HG02973 (cell line): Measurements from ENCODE around the gene FBP1.

ENCODE experiments used
- ATAC-seq: cut with Tn5 transposase; IDR thresholded peaks from one replicate; pipeline ENCODE4 v1.9.1; 2021; ENCODE audit warnings: moderate library complexity; ENCODE audit not compliant: unreplicated experiment

The FBP1 gene

DNA sequence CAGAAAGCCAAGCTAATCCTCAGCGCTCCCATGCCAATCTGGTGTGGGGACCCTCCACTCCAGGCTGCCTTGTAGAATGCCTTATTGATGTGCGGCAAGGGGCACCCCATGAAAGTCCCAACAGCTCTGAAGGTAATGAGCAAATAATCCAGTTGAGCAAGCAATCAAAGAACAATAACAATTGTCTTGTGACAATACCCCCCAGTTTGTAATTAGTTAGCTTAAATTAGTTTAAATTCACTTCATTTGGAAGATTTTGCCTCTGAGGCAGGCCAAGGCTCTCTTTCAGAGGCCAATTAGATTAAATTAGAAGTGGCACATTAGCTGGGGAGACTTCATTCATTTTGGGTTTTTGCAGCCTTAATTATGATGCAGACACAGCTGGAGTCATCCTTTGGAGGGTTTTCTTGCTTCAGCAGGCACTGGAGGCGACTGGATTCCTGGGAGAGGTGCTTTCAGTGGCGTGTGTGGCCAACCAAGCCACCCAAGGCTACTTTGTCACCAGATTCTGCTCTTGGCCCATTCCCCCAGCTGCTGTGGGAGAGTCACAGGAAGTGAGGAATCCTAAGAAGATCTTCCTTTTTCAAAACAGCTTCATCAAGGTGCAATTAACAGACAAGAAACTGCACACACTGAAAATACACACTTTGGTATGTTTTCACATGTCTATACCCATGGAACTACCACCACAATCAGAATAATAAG is 17.9 kb upstream of the FBP1 start:
- no peak for ATAC-seq

DNA sequence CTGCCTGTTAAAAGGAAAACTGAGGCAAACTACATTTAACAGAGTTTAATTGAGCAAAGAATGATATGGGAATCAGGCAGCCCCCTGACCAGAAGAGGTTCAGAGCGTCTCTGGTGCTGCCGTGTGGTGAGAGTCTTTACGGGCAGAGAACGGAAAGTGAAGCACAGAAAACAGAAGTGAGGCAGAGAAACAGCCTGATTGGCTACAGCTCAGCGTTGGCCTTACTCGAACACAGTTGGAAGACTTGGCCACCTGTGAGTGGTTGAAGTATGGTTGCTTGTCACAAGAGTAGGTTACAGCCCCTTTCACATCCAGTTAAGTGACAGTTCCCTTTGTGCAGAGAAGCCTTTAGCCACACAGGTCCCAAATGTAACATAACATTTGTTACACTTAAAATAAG is 16.9 kb upstream of the FBP1 start:
- peak; percentile 97 for ATAC-seq

DNA sequence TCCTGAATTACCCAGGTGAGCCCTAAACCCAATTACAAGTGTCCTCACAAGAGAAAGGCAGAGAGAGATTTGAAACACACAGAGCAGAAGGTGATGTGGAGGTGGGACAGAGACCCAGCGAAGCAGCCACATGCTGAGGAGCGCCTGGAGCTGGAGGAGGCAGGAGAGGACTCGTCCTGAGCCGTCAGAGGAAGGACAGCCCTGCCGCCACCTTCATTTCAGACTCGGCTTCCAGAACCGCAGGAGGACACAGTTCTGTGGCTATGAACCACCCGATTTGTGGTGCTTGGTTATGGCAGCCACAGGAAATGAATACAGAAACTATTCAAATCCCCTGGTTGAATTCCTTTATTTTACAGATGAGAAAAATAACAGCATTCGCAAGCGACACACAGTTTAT is 16.4 kb upstream of the FBP1 start:
- ATAC-seq: no peak

DNA sequence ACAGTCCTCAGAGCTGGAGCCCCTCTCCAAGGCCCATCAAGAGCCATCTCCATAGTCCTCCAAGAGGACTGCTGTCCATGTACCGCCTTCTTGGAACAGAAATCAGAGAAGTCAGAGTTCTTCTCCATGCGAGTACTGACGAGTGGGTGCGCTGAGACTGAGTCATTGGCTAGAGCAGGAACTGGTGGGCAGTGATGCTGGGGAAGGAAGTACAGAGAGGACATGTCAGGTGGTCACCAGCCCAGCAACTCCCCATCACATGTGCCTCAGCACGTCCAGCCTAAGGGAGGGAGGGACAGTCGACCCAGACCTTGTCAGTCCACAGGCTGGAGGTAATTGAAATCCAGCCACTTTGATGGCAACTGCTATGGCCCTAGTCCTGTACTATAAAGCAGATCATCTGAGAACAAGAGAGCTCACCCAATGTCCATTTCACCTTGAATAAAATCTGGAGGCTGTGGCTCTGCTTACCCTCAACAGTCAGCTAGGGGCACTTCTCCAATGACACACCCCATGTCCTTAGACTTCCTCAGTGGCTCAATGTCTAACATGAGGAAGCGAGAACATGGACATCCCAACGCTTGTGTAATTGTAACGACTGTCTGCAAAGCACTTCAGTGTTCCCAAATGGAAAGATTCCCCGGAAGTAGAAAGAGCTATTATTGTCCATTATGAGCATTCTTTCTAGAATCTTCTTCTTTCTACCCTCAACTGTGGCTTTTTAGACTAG is 15.0 kb upstream of the FBP1 start:
- ATAC-seq: no peak

DNA sequence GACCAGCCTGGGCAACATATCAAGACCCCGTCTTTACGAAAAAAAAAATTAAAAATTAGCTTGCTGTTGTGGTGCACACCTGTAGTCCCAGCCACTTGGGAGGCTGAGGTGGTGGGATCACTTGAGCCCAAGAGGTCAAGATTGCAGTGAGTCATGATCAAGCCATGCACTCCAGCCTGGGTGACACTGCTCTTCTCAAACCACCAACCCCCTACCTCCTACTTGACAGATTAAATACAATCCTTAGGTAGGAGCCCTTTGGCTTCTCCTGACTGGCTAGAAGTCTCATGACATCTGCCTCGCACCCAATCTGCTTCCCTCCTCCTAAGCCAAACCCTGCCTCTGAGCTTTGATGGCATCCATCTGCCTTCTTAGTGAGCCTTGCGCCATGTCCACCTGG is 11.6 kb upstream of the FBP1 start:
- no peak for ATAC-seq

DNA sequence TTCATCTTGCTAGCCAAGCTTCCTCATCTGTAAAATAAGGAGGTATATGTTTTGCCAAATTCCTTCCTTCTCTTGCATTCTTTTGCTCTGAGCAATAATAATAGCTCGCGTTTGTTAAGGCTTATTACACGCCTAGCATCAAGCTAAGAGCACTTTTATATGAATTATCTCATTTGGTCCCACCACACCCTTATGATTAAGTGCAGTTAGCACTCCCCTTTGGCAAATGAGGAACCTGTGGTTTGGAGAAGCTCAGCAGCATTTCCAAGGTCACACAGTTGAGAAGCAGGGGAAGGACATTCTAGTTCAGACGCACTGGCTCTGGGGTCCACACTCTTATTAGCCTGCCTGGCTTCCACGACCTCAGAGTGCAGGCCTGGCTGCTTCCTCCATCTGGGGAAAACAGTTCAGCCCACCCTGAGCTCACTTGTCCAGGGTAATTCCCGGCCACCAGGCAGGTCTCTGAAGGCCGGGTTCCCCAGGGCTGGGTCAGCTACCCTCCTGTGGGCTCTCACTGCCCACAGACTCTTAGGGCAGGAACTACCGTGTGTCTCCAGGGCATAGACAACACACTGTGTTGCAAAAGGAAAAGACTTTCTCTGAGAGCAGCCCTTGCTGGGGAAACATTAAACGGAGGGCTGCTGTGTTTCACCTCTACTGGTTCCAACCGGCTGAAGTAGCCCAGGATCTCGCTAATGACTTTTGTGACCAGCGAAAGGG is 9.9 kb upstream of the FBP1 start:
- no peak for ATAC-seq

DNA sequence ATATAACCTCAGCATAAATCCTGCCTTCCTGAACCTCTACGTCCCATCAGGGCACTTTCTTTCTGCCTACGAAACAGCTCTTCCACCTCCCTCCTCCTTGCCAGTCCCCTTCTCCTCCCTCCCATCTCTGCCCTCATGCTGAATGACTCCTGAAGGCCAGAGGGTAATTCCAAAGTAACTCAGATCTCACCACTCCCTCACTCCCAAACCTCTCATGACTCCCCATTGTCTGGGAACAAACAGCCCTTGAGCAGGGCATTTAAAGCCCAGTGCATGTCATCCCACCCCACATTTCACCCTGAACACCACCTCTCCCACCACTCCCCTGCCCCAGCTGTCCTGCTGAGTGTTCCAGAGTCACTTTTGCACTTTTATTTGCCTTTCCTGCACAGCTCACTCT is 8.9 kb upstream of the FBP1 start:
- no peak for ATAC-seq

DNA sequence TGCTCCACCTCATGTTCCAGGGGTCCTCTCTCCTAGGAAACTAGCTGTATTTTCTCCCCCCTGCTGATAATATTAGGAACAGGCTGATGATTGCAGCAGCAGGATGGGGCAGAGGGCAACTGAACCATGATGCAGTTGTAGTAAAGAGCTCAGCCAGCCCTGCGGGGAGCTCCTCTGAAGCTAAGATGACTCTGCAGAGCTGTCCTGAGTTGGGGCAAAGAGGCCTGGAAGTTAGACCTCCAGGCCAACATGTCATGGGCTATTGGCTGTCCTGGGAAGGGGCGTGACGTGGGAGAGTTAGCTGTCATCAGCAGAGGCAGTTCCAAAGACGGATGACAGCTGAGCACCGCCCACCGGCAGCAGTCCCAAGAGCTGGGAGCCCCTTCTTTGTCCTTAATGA is 6.6 kb upstream of the FBP1 start:
- no peak for ATAC-seq

DNA sequence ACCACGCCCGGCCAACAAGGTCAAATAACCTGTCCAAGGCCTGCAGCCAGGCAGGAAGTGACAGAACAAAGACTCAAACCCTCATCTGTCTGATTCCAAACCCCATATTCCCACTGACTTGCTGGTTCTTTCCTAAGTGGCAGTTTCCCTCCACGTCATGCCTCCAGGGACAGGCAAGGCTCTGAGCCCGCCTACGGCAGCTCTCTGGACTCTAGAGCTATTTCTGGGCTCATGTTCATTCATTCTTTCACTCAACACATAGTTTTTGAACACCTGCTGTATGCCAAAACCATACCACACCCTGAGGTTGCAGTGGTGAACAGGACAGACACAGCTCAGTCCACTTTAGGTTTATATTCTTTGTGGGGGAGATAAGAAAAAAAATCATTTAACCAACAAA is 5.2 kb upstream of the FBP1 start:
- no peak for ATAC-seq

DNA sequence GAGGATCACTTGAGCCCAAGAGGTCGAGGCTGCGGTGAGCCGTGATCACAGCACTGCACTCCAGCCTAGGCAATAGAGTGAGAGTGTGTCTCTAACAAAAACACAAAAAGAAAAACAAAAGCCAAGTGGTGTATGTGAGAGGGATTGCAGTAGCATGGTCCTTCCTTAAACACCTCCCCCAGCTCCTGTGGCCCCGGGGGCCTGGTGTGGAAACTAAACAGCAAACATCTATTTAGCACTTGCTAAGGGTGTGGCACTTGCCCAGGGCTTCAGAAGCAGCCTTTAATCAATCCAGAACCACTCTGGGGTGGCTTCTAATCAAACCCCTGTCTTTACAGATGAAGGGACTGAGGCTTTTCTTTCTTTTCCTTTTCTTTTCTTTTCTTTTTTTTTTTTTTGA is 4.4 kb upstream of the FBP1 start:
- no peak for ATAC-seq

DNA sequence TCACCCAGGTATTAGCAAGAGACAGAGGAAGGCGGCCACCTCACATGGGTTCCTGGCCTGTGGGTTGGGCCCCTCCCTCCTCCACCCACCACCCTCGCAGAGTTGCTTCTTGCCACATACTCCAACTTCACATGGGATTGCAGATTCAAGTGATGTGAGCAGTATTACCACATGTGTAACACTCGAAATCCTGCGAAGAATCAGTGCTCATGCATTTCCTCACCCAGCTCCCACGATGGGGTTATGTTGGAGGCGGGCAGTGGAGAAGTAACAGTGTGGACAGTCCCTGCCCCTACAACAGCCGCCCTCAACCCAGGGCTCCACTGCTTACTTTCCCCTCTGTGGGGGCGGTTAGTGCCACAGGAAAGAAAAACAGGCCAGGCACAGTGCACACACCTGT is 3.9 kb upstream of the FBP1 start:
- ATAC-seq: no peak

DNA sequence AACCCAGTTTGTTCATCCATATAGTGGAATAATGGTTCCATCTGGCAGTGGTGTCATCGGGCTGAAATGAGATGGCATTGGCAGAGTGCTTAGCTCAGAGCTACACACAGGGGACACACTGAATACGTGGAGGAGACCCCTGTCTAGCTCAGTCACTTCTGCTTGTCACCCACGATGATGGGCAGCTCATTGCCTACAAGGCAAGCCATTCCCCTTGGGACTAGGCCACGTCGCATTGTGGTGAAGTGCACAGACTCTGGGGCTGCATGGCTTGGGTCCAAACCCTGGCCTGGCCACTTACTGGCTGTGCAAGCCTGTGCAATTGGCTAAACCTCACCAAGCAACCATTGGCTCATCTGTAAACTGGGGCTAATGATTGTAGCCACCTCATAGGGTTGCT is 3.2 kb upstream of the FBP1 start:
- no peak for ATAC-seq

DNA sequence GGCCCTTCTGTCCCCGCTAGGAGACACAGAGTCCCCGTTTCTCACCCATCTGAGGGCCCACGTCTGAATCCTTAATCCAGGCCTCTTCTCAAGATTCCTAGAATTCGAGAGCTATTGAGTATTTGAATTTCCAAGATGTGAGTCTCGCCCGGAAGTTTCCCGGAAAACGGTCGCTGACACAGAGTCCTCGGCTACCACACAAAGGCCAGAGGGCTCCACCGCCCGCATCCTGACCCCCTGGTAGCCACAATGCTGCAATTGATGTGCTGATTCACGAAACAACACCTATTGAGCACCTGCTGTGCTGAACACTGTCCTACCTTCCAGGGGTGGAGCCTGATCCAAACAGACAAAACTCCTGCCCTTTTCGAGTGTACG is 670 bp upstream of the FBP1 start:
- no peak for ATAC-seq

DNA sequence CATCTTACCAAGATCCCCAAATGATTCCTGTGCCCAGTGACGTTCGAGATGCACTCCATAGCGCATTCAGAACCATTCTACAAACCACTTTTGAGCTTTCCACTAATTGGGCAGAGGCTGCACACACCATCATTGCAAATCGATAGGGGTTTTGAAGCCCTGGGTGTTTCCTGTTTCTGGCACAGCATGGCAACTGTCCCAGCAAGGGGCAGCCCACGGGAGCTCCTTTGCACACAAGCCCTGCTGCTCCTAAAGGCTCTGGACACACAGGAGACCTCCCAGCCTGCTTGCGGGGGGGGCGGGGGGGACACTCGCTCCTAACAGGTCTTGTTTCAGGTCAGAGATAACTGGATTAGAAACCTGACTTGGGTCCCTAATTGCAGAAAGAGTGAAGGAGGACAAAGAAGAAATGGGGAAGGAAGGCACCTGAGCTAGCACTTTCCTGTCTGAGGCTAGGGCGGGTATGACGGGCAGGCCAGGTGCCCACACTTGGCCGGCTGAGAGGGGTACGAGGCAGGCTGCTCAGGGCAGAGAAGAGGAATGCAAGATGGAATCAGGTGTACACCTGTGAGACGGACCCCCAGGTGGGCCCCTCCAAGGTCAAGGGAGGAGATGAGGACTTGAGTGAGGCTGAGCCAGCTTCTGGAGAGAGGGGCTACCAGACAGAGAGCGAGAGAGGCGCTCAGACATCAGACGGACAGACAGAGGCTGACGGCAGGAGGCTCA is 820 bp downstream of the FBP1 start:
- ATAC-seq: no peak

DNA sequence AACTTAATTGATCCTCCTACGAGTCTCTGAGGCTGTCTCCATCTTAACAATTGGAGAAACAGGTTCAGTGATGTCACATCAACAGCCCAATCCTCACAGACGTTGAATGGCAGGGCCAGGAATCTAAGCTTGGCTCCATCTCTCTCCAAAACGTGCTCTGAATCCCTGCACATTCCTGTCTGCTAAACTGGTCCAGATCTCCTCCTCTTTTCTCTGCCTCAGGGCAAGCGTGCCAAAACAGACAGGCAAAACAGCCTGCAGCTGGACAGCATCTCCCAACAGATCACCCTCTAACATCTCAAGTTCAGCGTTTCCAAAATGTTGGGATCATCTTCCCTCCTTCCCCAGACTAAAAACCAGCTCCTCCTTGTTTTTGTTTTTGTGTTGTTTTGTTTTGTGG is 6.6 kb downstream of the FBP1 start:
- ATAC-seq: no peak

DNA sequence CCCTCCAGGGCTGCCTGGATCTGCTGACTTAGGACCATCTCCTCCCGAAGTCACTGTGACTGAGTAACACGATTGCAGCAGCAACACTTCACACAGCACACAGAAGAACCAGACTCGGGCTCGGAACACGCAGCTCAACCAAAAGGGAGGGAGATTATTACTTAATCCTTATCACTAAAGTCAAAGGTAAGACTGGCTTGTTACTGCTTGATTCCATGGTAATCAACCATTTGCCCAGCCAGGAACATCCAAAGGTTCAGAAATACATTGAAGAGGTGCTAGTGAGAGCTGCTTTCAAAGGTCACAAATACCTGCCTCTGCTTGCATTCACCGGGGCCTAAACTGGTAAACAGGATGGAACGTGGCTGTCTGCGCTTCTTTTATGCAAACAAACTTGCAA is 7.7 kb downstream of the FBP1 start:
- ATAC-seq: no peak

DNA sequence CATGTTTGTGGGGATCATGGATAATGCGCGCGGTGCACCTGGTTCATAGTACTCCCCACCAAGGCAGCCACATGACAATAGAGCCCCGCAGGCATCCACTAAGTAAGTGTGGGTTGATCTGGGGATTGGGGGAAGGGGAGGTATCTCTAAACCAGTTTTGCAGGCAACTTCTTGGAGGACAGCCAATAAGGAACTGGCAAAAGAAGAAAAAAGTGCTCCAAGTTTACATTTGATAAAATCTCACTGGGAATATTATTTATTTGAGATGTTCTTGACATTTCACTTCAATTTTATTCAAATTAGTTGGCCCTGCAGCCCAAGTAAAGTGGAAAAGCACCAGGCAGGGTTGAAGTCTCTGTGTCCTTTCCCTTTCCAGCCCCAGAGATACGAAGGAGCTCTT is 8.5 kb downstream of the FBP1 start:
- no peak for ATAC-seq

DNA sequence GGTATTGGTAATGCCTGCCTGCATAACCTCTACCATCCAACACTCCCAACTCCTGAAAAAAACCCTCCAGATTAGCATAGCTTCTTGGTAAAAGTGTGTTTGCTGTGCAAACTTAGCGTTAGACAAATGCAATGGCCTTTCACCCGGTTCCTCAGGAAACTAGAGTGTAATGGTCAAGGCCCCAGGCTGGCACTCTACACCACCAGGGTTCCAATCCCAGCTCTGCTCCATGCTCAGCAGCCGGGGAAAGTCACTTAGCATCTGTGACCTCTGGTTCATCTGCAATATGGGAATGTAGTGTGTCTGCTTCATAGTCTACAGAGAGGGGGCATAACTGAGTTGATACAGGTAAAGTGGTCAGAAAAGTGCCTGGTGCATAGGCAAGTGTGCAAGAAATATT is 9.0 kb downstream of the FBP1 start:
- no peak for ATAC-seq

DNA sequence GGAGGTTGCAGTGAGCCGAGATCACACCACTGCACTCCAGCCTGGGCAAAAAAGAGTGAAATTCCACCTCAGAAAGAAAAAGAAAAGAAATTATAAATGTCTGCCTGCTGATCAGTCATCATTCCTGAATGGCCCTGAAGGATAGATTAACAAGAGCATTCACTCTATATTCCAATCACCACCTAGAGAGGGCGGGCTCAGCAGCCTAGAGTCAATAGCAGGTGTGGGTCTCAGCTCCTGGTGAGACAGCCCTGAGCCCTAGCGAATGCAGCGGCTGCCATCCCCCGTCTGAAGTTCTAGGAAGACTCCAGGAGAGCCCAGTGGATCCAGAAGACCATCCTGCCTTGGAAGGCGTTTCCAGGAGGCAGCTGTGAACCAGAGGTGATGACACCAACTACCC is 12.0 kb downstream of the FBP1 start:
- no peak for ATAC-seq

DNA sequence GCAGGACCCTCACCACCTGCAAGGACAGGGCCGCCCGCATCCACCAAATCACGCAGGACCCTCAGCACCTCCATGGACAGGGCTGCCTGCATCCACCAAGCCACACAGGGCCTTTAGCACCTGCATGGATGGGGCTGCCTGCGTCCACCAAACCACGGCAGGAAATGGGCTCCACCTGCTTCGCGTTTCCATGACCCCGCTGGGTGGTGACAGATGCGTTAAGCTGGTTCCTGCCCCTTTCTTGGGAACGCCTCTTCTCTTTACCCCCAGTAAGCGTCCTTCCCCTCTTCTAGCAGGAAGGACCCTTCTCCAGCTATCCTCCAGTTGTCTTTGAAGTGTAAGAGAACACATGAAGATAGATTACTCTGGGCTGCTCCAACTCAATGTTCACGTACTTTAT is 13.5 kb downstream of the FBP1 start:
- ATAC-seq: no peak

DNA sequence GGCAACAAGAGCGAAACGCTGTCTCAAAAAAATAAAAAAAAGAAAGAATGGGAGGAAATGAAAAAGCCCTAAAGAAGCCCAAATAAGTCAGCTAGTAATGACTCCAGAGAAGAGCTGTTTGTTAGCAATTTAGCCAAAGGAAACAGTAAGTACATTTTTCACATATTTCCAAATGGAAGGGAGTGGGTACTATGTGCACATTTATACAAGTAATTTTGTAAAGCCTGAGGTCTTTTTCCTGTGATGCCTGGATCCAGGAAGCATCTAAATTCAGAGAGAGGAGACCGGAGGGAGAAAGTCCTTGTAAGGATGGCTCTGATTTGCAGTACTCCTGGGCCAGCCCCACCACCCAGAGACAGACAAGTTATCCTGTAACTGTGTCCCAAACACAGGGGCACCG is 14.7 kb downstream of the FBP1 start:
- ATAC-seq: no peak

DNA sequence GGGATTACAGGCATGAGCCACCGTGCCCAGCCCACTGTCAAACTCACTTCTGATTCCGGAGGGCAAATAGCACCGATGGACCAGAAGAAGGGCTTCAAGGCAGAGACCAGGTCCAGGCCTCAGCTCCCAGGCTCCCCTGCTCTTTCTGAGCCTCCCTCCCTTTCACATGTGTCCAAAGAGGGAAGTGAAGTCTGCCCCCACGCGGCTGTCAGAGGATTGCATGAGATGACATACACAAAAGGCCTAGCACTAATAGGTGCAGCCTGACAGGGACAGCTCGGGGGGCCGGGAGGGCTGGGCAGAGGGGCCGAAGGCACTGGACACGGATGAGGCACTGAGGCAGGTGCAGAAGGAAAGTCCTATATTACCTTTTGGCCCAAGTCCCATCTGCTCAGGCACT is 16.1 kb downstream of the FBP1 start:
- no peak for ATAC-seq
